ENCODE results near the gene TMEM175. TPM values are rescaled to one million over a fixed set of nuclear protein-coding genes. Genes with fewer than 3 reads are reported as not detected.

The TMEM175 gene
- total and polyA plus RNA-seq, 2 experiments from 2014 or later, result 31.2 to 36.5 TPM

DNA sequence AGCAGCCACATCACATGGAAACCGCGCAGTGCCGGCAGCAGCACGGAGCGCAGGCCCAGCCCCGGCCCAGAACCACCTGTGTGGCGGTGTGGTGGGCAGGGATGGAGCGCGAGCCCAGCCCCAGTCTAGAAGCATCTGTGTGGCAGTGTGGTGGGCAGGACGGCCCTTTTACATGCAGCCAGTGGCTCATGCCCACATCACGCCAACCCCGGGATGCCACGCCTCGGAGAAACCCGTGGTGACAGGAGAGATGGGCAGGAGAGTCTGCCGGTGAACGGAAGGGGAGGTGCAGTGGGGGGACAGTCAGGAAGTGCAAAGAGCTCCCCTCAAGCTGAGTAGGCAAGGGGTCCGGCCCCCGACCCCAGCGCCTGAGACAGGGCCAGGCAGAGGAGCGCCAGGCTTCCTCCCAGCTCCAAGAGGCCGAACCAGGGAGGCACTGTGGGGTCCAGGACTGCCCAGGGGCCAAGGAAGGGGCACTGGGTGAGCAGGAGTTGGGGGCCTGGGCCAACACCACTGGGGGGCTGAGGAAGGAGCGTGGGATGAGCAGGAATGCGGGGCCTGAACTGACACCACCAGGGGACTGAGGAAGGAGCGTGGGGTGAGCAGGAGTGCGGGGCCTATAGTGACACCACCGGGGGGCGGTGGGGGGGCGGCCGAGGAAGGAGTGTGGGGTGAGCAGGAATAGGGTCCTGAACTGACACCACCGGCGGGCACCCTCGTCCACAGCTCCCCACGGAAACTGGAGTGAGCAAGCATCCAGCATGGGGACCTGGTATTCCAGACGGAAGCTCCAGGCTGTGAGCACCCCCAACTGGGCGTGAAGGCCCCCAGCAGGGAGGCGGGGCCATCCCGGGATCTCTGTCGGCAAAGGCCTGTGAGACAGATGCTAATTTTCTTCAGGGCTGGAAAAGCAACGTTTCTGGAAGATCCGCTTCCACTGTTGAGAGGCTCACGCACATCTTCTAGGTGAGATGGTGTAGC, 28.9 kb upstream of the TMEM175 start:
- H3K9me3 ChIP-seq (ENCODE audit: low read depth), result no peaks in the 10 kb centered on the region
- no peaks in the 10 kb centered on the region for H3K27me3 ChIP-seq (replicated peaks; ENCODE audit: insufficient read depth)
- no peak overlapping the region for H2AFZ ChIP-seq
- H4K20me1 ChIP-seq (ENCODE audit: insufficient read depth), result no peaks in the 10 kb centered on the region
- H3K79me2 ChIP-seq (ENCODE audit: insufficient read depth), result peaks cover 63% of the 10 kb centered on the region
- 87 to 89% methylated on average over 29 to 42 of the region's 42 CpGs for WGBS, 2 experiments (ENCODE audit: low coverage in 1 of 2, low lambda C conversion rate in 2 of 2, missing lambda C conversion rate in 2 of 2)
- H3K9me2 ChIP-seq (ENCODE audit: insufficient read depth), result no peaks in the 10 kb centered on the region
- H3K36me3 ChIP-seq (ENCODE audit: low read depth), result no peaks in the 10 kb centered on the region
- in situ Hi-C loops (cut with MboI), result no loop called here
- H3K9ac ChIP-seq, result no peak overlapping the region
- no peaks in the 10 kb centered on the region for H3K4me1 ChIP-seq (ENCODE audit: insufficient read depth)
- TF ChIP-seq EZH2phosphoT487 (IDR thresholded peaks at IDR 0.05; ENCODE audit: insufficient read depth, low read depth) (no peak), EZH2 (IDR thresholded peaks at IDR 0.05; ENCODE audit: insufficient read depth, poor library complexity, severe bottlenecking) (no peak)
- no peaks in the 10 kb centered on the region for H3F3A ChIP-seq (ENCODE audit: insufficient read depth)
- no peak overlapping the region for H3K27ac ChIP-seq
- no peak overlapping the region for H3K4me3 ChIP-seq
- no peak for DNase-seq
- H3K4me2 ChIP-seq (ENCODE audit: unreplicated experiment), result no peak overlapping the region

GRCh38 chr4:905485-906338, 26.5 kb upstream of the TMEM175 start:
- in situ Hi-C loops (cut with MboI), result no loop called here
- 97 to 98% methylated on average over 36 to 49 of the region's 49 CpGs for WGBS, 2 experiments (ENCODE audit: low coverage in 1 of 2, low lambda C conversion rate in 2 of 2, missing lambda C conversion rate in 2 of 2)
- no peak overlapping the region for H2AFZ ChIP-seq

GRCh38 chr4:906339-907102, 25.7 kb upstream of the TMEM175 start:
- Histone ChIP-seq H3K27ac (no peak overlapping the region), H3K27me3 (replicated peaks; ENCODE audit: insufficient read depth) (no peaks in the 10 kb centered on the region), H3K4me2 (ENCODE audit: unreplicated experiment) (no peak overlapping the region), H3K4me3 (no peak overlapping the region), H3K9ac (no peak overlapping the region), H3K4me1 (ENCODE audit: insufficient read depth) (no peaks in the 10 kb centered on the region), H3K9me2 (ENCODE audit: insufficient read depth) (no peaks in the 10 kb centered on the region), H4K20me1 (ENCODE audit: insufficient read depth) (no peaks in the 10 kb centered on the region), H3K9me3 (ENCODE audit: low read depth) (no peaks in the 10 kb centered on the region), H3K36me3 (ENCODE audit: low read depth) (no peaks in the 10 kb centered on the region), H2AFZ (no peak overlapping the region), H3F3A (ENCODE audit: insufficient read depth) (no peaks in the 10 kb centered on the region), H3K79me2 (ENCODE audit: insufficient read depth) (peaks cover 67% of the 10 kb centered on the region)
- in situ Hi-C loops (cut with MboI), result no loop called here
- no peak for TF ChIP-seq EZH2phosphoT487 (IDR thresholded peaks at IDR 0.05; ENCODE audit: insufficient read depth, low read depth)
- no peak for TF ChIP-seq EZH2 (IDR thresholded peaks at IDR 0.05; ENCODE audit: insufficient read depth, poor library complexity, severe bottlenecking)
- DNase-seq, result no peak
- 96 to 97% methylated on average over 19 to 20 of the region's 20 CpGs for WGBS, 2 experiments (ENCODE audit: low coverage in 1 of 2, low lambda C conversion rate in 2 of 2, missing lambda C conversion rate in 2 of 2)

More at GRCh38 chr4:905485-906338, 26.5 kb upstream of the TMEM175 start:
- no peaks in the 10 kb centered on the region for H3K9me2 ChIP-seq (ENCODE audit: insufficient read depth)
- TF ChIP-seq EZH2phosphoT487 (IDR thresholded peaks at IDR 0.05; ENCODE audit: insufficient read depth, low read depth) (no peak), EZH2 (IDR thresholded peaks at IDR 0.05; ENCODE audit: insufficient read depth, poor library complexity, severe bottlenecking) (no peak)
- H3K27ac ChIP-seq, result no peak overlapping the region
- no peaks in the 10 kb centered on the region for H3K9me3 ChIP-seq (ENCODE audit: low read depth)
- no peaks in the 10 kb centered on the region for H3F3A ChIP-seq (ENCODE audit: insufficient read depth)
- H3K79me2 ChIP-seq (ENCODE audit: insufficient read depth), result peaks cover 70% of the 10 kb centered on the region
- DNase-seq, result no peak
- H3K4me1 ChIP-seq (ENCODE audit: insufficient read depth), result no peaks in the 10 kb centered on the region
- H3K36me3 ChIP-seq (ENCODE audit: low read depth), result no peaks in the 10 kb centered on the region
- no peak overlapping the region for H3K4me3 ChIP-seq
- H4K20me1 ChIP-seq (ENCODE audit: insufficient read depth), result no peaks in the 10 kb centered on the region
- no peak overlapping the region for H3K9ac ChIP-seq
- H3K4me2 ChIP-seq (ENCODE audit: unreplicated experiment), result no peak overlapping the region
- no peaks in the 10 kb centered on the region for H3K27me3 ChIP-seq (replicated peaks; ENCODE audit: insufficient read depth)

DNA sequence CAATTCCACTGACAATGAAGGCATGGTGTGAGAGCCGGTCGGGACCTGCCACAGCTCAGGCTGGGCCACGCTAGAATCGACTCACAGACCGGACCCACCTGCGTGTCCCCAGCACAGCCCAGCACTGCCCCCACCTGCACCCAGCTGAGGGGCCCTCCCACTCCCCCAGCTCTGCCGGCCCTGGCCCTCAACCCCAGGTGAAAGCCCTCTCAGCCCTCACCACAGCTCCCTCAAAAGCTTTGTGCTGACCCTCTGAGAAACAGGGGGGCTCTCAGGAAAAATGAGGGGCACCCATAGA, 25.2 kb upstream of the TMEM175 start:
- Histone ChIP-seq H3K79me2 (ENCODE audit: insufficient read depth) (peaks cover 67% of the 10 kb centered on the region), H3K9me3 (ENCODE audit: low read depth) (no peaks in the 10 kb centered on the region), H3K4me1 (ENCODE audit: insufficient read depth) (no peaks in the 10 kb centered on the region), H3K9me2 (ENCODE audit: insufficient read depth) (no peaks in the 10 kb centered on the region), H2AFZ (no peak overlapping the region), H3K36me3 (ENCODE audit: low read depth) (no peaks in the 10 kb centered on the region), H3K27me3 (replicated peaks; ENCODE audit: insufficient read depth) (no peaks in the 10 kb centered on the region), H3K9ac (no peak overlapping the region), H3K27ac (no peak overlapping the region), H3K4me3 (no peak overlapping the region), H4K20me1 (ENCODE audit: insufficient read depth) (no peaks in the 10 kb centered on the region), H3K4me2 (ENCODE audit: unreplicated experiment) (no peak overlapping the region), H3F3A (ENCODE audit: insufficient read depth) (no peaks in the 10 kb centered on the region)
- TF ChIP-seq EZH2 (IDR thresholded peaks at IDR 0.05; ENCODE audit: insufficient read depth, poor library complexity, severe bottlenecking), result no peak
- no peak for TF ChIP-seq EZH2phosphoT487 (IDR thresholded peaks at IDR 0.05; ENCODE audit: insufficient read depth, low read depth)
- in situ Hi-C loops (cut with MboI), result no loop called here
- no peak for DNase-seq
- WGBS, 2 experiments (ENCODE audit: low coverage in 1 of 2, low lambda C conversion rate in 2 of 2, missing lambda C conversion rate in 2 of 2), result 99 to 100% methylated on average over 2 to 7 of the region's 7 CpGs

All from GM23248 (cell line).